Right lobe of liver (tissue), 4 donors: ENCODE data around the gene SUZ12.

Source experiments
- POLR2A ChIP-seq: fragments of 450-650 bp; IDR thresholded peaks from one replicate; pipeline ENCODE4 v1.6.1; 2017; ENCODE audit warnings: antibody characterized with exemption, mild to moderate bottlenecking
- TF ChIP-seq, protein P1 (sequence below), 4 donors: fragments of 200-600 bp in 3 of 4; fragments of 450-650 bp in 1 of 4; IDR thresholded peaks; one replicate each; pipeline versions ENCODE4 v1.5.1 to v1.8.0; 2016 to 2022; ENCODE audit warnings: antibody characterized with exemption in 4 of 4, mild to moderate bottlenecking in 2 of 4
- donor health status: DM: no; HTN: no; CAD: no.
- donor health status: DM: no; HTN: no; CAD: no.
- donor health status: DM: no; HTN: yes; CAD: no.

DNA sequence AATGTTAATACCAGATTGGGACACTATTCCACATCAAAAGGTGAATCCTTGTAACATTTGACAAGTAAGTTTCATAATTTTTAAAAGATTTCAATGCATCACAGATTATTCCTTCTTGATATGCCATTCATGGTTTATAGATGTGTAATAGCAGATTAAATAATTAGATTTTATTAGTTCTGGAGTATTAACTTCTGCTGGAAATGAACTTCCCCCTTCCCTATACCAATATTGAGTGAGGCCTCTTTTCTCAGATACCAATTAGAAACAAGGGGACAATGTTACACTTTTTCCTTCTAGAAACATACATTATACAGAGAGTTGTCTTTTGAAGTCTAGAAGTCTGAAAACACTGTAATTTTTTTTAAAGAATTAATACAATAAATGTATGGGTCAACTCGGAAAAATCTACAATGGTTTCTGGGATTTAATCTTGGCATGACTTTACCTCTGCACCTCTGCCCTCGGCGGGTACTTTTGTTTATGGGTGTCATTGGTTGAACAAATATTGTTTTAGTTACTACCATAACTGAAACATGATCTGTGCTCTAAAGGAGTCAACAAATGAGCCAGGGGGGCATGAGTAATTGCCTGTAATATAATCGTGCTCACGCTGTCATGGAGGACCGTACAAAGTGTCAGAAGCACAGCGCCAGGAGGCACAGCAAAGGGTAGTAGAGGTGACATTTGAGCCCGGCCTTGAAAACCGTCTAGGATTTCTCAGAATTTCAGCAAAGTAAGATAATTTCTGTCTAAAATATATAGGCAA is 78.6 kb downstream of the SUZ12 start:
- TF ChIP-seq POLR2A: no peak
- TF ChIP-seq, protein P1, sequence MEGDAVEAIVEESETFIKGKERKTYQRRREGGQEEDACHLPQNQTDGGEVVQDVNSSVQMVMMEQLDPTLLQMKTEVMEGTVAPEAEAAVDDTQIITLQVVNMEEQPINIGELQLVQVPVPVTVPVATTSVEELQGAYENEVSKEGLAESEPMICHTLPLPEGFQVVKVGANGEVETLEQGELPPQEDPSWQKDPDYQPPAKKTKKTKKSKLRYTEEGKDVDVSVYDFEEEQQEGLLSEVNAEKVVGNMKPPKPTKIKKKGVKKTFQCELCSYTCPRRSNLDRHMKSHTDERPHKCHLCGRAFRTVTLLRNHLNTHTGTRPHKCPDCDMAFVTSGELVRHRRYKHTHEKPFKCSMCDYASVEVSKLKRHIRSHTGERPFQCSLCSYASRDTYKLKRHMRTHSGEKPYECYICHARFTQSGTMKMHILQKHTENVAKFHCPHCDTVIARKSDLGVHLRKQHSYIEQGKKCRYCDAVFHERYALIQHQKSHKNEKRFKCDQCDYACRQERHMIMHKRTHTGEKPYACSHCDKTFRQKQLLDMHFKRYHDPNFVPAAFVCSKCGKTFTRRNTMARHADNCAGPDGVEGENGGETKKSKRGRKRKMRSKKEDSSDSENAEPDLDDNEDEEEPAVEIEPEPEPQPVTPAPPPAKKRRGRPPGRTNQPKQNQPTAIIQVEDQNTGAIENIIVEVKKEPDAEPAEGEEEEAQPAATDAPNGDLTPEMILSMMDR (IDR thresholded peaks at IDR 0.05): no peak
